ENCODE data around the gene MAST4. TPM values are rescaled to one million over a fixed set of nuclear protein-coding genes. Genes with fewer than 3 reads are reported as not detected.
A peak's percentile ranks its signal among the peaks of the same experiment; 100 is the strongest.

Gene MAST4
- total RNA-seq, 2 donors from 2014 or later, result 36.8 to 45.7 TPM

DNA sequence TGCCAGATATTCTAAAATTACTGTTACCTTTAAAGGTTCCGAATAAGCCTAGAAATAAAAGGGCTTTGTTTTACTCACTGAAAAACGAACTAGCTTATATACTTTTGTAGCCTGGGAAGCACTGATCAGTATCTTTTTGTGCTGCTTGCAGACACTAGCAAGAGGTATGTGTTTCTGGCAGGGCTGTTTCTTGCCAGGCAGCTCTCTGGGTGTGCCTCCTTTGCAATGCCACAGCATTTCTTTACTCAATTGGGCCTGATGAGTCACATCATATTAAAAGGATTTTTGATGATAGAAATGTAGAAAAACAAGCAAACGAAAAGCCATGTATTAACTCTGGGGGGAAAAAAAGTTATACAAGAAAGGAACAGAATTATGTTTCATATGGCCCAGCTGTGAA, 564.8 kb downstream of the MAST4 start:
- intact Hi-C loops (cut with DNase I), result loop anchor here (10.0 kb wide), 1 partner anchor 1114 kb away; no protein-coding TSS in a partner anchor
- TF ChIP-seq POLR2AphosphoS5 (IDR thresholded peaks at IDR 0.05), result peak; percentile 79
- TF ChIP-seq CTCF (IDR thresholded peaks at IDR 0.05), result no peak

DNA sequence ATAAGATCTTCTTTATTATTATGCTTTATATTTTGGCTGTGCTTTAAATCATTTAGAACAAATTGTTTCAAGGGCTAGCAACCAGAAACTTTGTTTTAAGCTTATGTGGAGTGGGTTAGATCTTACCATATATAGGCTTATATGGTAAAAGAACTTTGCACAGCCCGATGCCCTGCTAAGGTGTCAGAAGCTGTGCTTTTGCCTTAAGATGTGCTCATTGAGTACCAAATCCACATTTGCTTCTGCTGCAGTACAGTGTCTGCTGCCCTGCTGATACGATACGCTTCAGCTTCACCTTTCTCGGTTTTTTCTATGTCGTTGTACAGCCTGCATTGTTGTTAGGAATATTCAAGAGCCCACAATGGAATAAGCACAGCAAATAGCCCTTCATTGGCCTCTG, 565.6 kb downstream of the MAST4 start:
- intact Hi-C loops (cut with DNase I), result loop anchor here (10.0 kb wide), 1 partner anchor 1113 kb away; no protein-coding TSS in a partner anchor

More for the DNA sequence above, 564.8 kb downstream of the MAST4 start:
- 23% methylated on average over 3 of the region's 3 CpGs for WGBS
- peak overlapping the region in 1 of 2 donors; percentile 62 for H3K27ac ChIP-seq
- H3K27me3 ChIP-seq (replicated peaks; ENCODE audit: insufficient read depth), result no peaks in the 10 kb centered on the region
- peaks cover 0 to 4% of the 10 kb centered on the region in 2 donors for H3K36me3 ChIP-seq
- DNase-seq (ENCODE audit: low spot score), result peak; percentile 89
- H3K4me3 ChIP-seq, result no peak overlapping the region
- no peaks in the 10 kb centered on the region for H3K9me3 ChIP-seq
- H3K4me1 ChIP-seq (replicated peaks), result peaks cover 3% of the 10 kb centered on the region

DNA sequence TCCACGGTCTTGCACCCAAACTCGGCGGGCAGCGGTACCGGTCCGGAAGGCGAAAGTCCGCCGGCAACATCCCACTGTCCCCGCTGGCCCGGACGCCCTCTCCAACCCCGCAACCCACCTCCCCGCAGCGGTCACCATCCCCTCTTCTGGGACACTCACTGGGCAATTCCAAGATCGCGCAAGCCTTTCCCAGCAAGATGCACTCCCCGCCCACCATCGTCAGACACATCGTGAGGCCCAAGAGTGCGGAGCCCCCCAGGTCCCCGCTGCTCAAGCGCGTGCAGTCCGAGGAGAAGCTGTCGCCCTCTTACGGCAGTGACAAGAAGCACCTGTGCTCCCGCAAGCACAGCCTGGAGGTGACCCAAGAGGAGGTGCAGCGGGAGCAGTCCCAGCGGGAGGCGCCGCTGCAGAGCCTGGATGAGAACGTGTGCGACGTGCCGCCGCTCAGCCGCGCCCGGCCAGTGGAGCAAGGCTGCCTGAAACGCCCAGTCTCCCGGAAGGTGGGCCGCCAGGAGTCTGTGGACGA, 567.1 kb downstream of the MAST4 start:
- 97% methylated on average over 30 of the region's 44 CpGs for WGBS
- H3K4me1 ChIP-seq (replicated peaks), result peaks cover 3% of the 10 kb centered on the region
- intact Hi-C loops (cut with DNase I), result loop anchor here (10.0 kb wide), 1 partner anchor 1112 kb away; no protein-coding TSS in a partner anchor
- H3K36me3 ChIP-seq, result peaks cover 0 to 4% of the 10 kb centered on the region in 2 donors
- no peak overlapping the region for H3K4me3 ChIP-seq
- no peaks in the 10 kb centered on the region for H3K27me3 ChIP-seq (replicated peaks; ENCODE audit: insufficient read depth)
- TF ChIP-seq POLR2A (IDR thresholded peaks at IDR 0.05) (no peak), POLR2AphosphoS5 (IDR thresholded peaks at IDR 0.05) (no peak), CTCF (IDR thresholded peaks at IDR 0.05) (no peak)
- DNase-seq (ENCODE audit: low spot score), result no peak
- no peak overlapping the region for H3K27ac ChIP-seq
- H3K9me3 ChIP-seq, result no peaks in the 10 kb centered on the region

More for the DNA sequence above, 565.6 kb downstream of the MAST4 start:
- peaks cover 0 to 4% of the 10 kb centered on the region in 2 donors for H3K36me3 ChIP-seq
- no peaks in the 10 kb centered on the region for H3K27me3 ChIP-seq (replicated peaks; ENCODE audit: insufficient read depth)
- no peak overlapping the region for H3K4me3 ChIP-seq
- H3K9me3 ChIP-seq, result no peaks in the 10 kb centered on the region
- WGBS, result 84% methylated on average over 5 of the region's 5 CpGs
- H3K4me1 ChIP-seq (replicated peaks), result peaks cover 3% of the 10 kb centered on the region
- TF ChIP-seq CTCF (IDR thresholded peaks at IDR 0.05) (no peak), POLR2AphosphoS5 (IDR thresholded peaks at IDR 0.05) (no peak), POLR2A (IDR thresholded peaks at IDR 0.05) (no peak)
- no peak for DNase-seq (ENCODE audit: low spot score)
- no peak overlapping the region for H3K27ac ChIP-seq

- H3K4me3 ChIP-seq, result no peak overlapping the region
- WGBS, result 92% methylated on average over 32 of the region's 33 CpGs
- intact Hi-C loops (cut with DNase I), result loop anchor here (10.0 kb wide), 1 partner anchor 1111 kb away; no protein-coding TSS in a partner anchor
- DNase-seq (ENCODE audit: low spot score), result no peak
- no peaks in the 10 kb centered on the region for H3K27me3 ChIP-seq (replicated peaks; ENCODE audit: insufficient read depth)
- H3K4me1 ChIP-seq (replicated peaks), result peaks cover 3% of the 10 kb centered on the region
- TF ChIP-seq POLR2AphosphoS5 (IDR thresholded peaks at IDR 0.05), result no peak
- no peak for TF ChIP-seq POLR2A (IDR thresholded peaks at IDR 0.05)
- no peak for TF ChIP-seq CTCF (IDR thresholded peaks at IDR 0.05)
- no peaks in the 10 kb centered on the region for H3K9me3 ChIP-seq
- peaks cover 0 to 4% of the 10 kb centered on the region in 2 donors for H3K36me3 ChIP-seq
- no peak overlapping the region for H3K27ac ChIP-seq
Measured at GRCh38 chr5:67163863-67164595, 567.8 kb downstream of the MAST4 start.
